H1 (cell line): Measurements from ENCODE around the gene ASB13. TPM values are rescaled to one million over a fixed set of nuclear protein-coding genes. Genes with fewer than 3 reads are reported as not detected.

Experiments used
- CTCF ChIA-PET: fragments of 300-600 bp; sonication (Branson Sonifier 250); formaldehyde crosslinking; loops from one replicate; lab custom pipeline; 2021; ENCODE audit not compliant: partially characterized antibody; lab: Charles Lee
- POLR2A ChIA-PET: fragments of 300-600 bp; sonication (Branson Sonifier 250); formaldehyde crosslinking; loops from one replicate; lab custom pipeline; 2021; ENCODE audit warnings: inconsistent platforms; ENCODE audit not compliant: partially characterized antibody; lab: Charles Lee
- DNase-seq, 2 experiments: peaks; one replicate each; pipeline versions ENCODE4 v3.0.0 to v3.0.0-alpha.2; 2010 to 2022; ENCODE audit warnings: low spot score in 2 of 2, low read depth in 1 of 2, mixed read lengths in 1 of 2
- FAIRE-seq: peaks from 2 replicates; lab custom pipeline; 2011; peaks lifted over from hg19 to GRCh38; lab: Jason Lieb, UNC
- H2AFZ ChIP-seq: 2 replicates; pipeline ENCODE4 v1.8.1; 2012; ENCODE audit warnings: low read length, inconsistent platforms
- H2AK5ac ChIP-seq: 2 replicates; pipeline ENCODE4 v1.6.1; 2013; ENCODE audit warnings: low read depth, low read length
- H2BK120ac ChIP-seq: replicated peaks from 2 replicates; pipeline ENCODE3; 2013; ENCODE audit warnings: low read depth, low read length, inconsistent platforms
- H2BK12ac ChIP-seq: 2 replicates; pipeline ENCODE4 v1.6.1; 2013; ENCODE audit warnings: low read depth, low read length
- H2BK15ac ChIP-seq: 2 replicates; pipeline ENCODE4 v1.6.1; 2013; ENCODE audit warnings: low read length
- H2BK20ac ChIP-seq: 2 replicates; pipeline ENCODE4 v1.6.1; 2013; ENCODE audit warnings: low read length
- H2BK5ac ChIP-seq: 2 replicates; pipeline ENCODE4 v1.6.1; 2013; ENCODE audit warnings: low read depth, low read length
- H3K14ac ChIP-seq: 2 replicates; pipeline ENCODE4 v1.6.1; 2013; ENCODE audit warnings: inconsistent platforms; ENCODE audit not compliant: insufficient read length
- H3K18ac ChIP-seq: 2 replicates; pipeline ENCODE4 v1.6.1; 2013; ENCODE audit warnings: low read length; ENCODE audit errors: extremely low read depth
- H3K23ac ChIP-seq: 2 replicates; pipeline ENCODE4 v1.6.1; 2013; ENCODE audit warnings: inconsistent platforms; ENCODE audit not compliant: insufficient read length
- H3K23me2 ChIP-seq: 2 replicates; pipeline ENCODE4 v1.6.1; 2013; ENCODE audit warnings: low read depth, low read length
- H3K27ac ChIP-seq: 2 replicates; pipeline ENCODE4 v1.6.1; 2011; ENCODE audit warnings: low read depth, low read length, inconsistent platforms
- H3K27me3 ChIP-seq, 4 experiments: replicated peaks in 1 of 4; 1 replicate in 1 of 4; 2 replicates in 3 of 4; pipeline versions ENCODE4 v1.6.1 to v1.8.1; 2011 to 2013; ENCODE audit warnings: low read length in 3 of 4, mild to moderate bottlenecking in 3 of 4, inconsistent platforms in 2 of 4, mixed read lengths in 2 of 4, moderate library complexity in 1 of 4; ENCODE audit not compliant: control insufficient read depth in 3 of 4, insufficient read depth in 3 of 4; ENCODE audit errors: extremely low read depth in 1 of 4
- H3K36me3 ChIP-seq, 4 experiments: 2 replicates each; pipeline versions ENCODE4 v1.6.1 to v1.8.1; 2011 to 2013; ENCODE audit warnings: mild to moderate bottlenecking in 4 of 4, low read length in 3 of 4, moderate library complexity in 2 of 4, control low read depth in 1 of 4, inconsistent platforms in 1 of 4; ENCODE audit not compliant: insufficient read depth in 4 of 4, control insufficient read depth in 2 of 4
- H3K4ac ChIP-seq: replicated peaks from 2 replicates; pipeline ENCODE3; 2013; ENCODE audit warnings: low read length, low read depth, mixed read lengths, inconsistent platforms; ENCODE audit not compliant: insufficient read length
- H3K4me1 ChIP-seq, 4 experiments: replicated peaks in 1 of 4; 1 replicate in 1 of 4; 2 replicates in 3 of 4; pipeline versions ENCODE4 v1.6.1 to v1.8.1; 2011 to 2013; ENCODE audit warnings: low read length in 3 of 4, inconsistent platforms in 2 of 4, mixed read lengths in 1 of 4; ENCODE audit not compliant: insufficient read depth in 4 of 4, control insufficient read depth in 3 of 4
- H3K4me2 ChIP-seq, 2 experiments: 2 replicates each; pipeline versions ENCODE4 v1.6.1 to v1.8.1; 2011 to 2013; ENCODE audit warnings: low read depth in 2 of 2, low read length in 2 of 2, control low read depth in 1 of 2, inconsistent platforms in 1 of 2, mild to moderate bottlenecking in 1 of 2; ENCODE audit not compliant: insufficient read depth in 1 of 2
- H3K4me3 ChIP-seq, 4 experiments: fragments of 200-600, 300-600 bp in 1 of 4; sonication (generic), shearing (Covaris generic), sonication (Bioruptor Twin) in 1 of 4; 2 replicates each; pipeline versions ENCODE4 v1.5.1 to v1.8.1; 2011 to 2016; ENCODE audit warnings: low read length in 4 of 4, low read depth in 3 of 4, control low read depth in 2 of 4, inconsistent platforms in 2 of 4, mild to moderate bottlenecking in 2 of 4, mixed read lengths in 1 of 4, moderate library complexity in 1 of 4; ENCODE audit not compliant: insufficient read depth in 2 of 4; ENCODE audit errors: extremely low read depth in 1 of 4
- H3K56ac ChIP-seq: replicated peaks from 2 replicates; pipeline ENCODE3; 2013; ENCODE audit warnings: low read depth, mild to moderate bottlenecking, mixed read lengths, low read length, inconsistent platforms; ENCODE audit not compliant: insufficient read length
- H3K79me1 ChIP-seq: 2 replicates; pipeline ENCODE4 v1.6.1; 2013; ENCODE audit warnings: low read depth, low read length, control low read depth
- H3K79me2 ChIP-seq, 2 experiments: 2 replicates each; pipeline versions ENCODE4 v1.6.1 to v1.8.1; 2012 to 2013; ENCODE audit warnings: low read length in 2 of 2, mild to moderate bottlenecking in 2 of 2, inconsistent platforms in 1 of 2; ENCODE audit not compliant: insufficient read depth in 2 of 2, control insufficient read depth in 1 of 2
- H3K9ac ChIP-seq, 4 experiments: replicated peaks in 1 of 4; 1 replicate in 1 of 4; 2 replicates in 3 of 4; pipeline versions ENCODE4 v1.6.1 to v1.8.1; 2011 to 2013; ENCODE audit warnings: low read depth in 3 of 4, low read length in 3 of 4, control low read depth in 2 of 4, mild to moderate bottlenecking in 2 of 4, moderate library complexity in 2 of 4, inconsistent platforms in 1 of 4; ENCODE audit errors: extremely low read depth in 1 of 4
- H3K9me3 ChIP-seq, 2 experiments: 2 replicates each; pipeline versions ENCODE4 v1.6.1 to v1.8.1; 2012 to 2013; ENCODE audit warnings: mild to moderate bottlenecking in 2 of 2, moderate library complexity in 2 of 2, control low read depth in 1 of 2, inconsistent platforms in 1 of 2, low read depth in 1 of 2, low read length in 1 of 2, mixed read lengths in 1 of 2; ENCODE audit not compliant: insufficient read depth in 2 of 2
- H4K20me1 ChIP-seq, 2 experiments: replicated peaks in 1 of 2; 2 replicates each; pipeline versions ENCODE3 to v1.8.1; 2011 to 2013; ENCODE audit warnings: inconsistent platforms in 2 of 2, low read length in 2 of 2, mild to moderate bottlenecking in 1 of 2; ENCODE audit not compliant: insufficient read depth in 2 of 2, control insufficient read depth in 1 of 2
- H4K5ac ChIP-seq: 2 replicates; pipeline ENCODE4 v1.6.1; 2013; ENCODE audit warnings: low read length, low read depth, mixed read lengths, inconsistent platforms; ENCODE audit not compliant: insufficient read length
- H4K8ac ChIP-seq: 2 replicates; pipeline ENCODE4 v1.8.0; 2013; ENCODE audit warnings: mild to moderate bottlenecking, moderate library complexity, low read length, inconsistent platforms; ENCODE audit not compliant: insufficient read depth; ENCODE audit errors: extremely low read depth
- H4K91ac ChIP-seq: replicated peaks from 2 replicates; pipeline ENCODE3; 2013; ENCODE audit warnings: low read length, mixed read lengths, inconsistent platforms; ENCODE audit not compliant: insufficient read length
- BCL11A ChIP-seq, 2 experiments: IDR thresholded peaks; one replicate each; pipeline ENCODE4 v1.6.1; 2011; ENCODE audit warnings: low read depth in 2 of 2, low read length in 2 of 2, mild to moderate bottlenecking in 2 of 2
- CREB1 ChIP-seq: IDR thresholded peaks from 2 replicates; pipeline ENCODE4 v1.6.1; 2012; ENCODE audit warnings: inconsistent platforms
- JUND ChIP-seq: IDR thresholded peaks from 2 replicates; pipeline ENCODE4 v1.6.1; 2011; ENCODE audit warnings: mild to moderate bottlenecking, improper control_type of control experiment, low read length
- RBBP5 ChIP-seq: IDR thresholded peaks from 2 replicates; pipeline ENCODE4 v1.7.1; 2012; ENCODE audit warnings: low read depth, mild to moderate bottlenecking, inconsistent platforms, low read length, moderate library complexity, borderline replicate concordance
- RFX5 ChIP-seq: IDR thresholded peaks from 2 replicates; pipeline ENCODE4 v1.6.1; 2011; ENCODE audit warnings: low read depth, low read length, improper control_type of control experiment, borderline replicate concordance
- RNF2 ChIP-seq: fragments of 200-900, 300-1000 bp; sonication (generic); IDR thresholded peaks from 2 replicates; pipeline ENCODE4 v1.7.1; 2016; ENCODE audit warnings: borderline replicate concordance, low read depth, mild to moderate bottlenecking, antibody characterized with exemption, low read length; ENCODE audit not compliant: poor library complexity, severe bottlenecking; ENCODE audit errors: missing control alignments
- SP2 ChIP-seq: IDR thresholded peaks from 2 replicates; pipeline ENCODE4 v1.6.1; 2012; ENCODE audit warnings: mild to moderate bottlenecking, low read length, inconsistent platforms
- TAF1 ChIP-seq: IDR thresholded peaks from 2 replicates; pipeline ENCODE4 v1.6.1; 2011; ENCODE audit warnings: mild to moderate bottlenecking, low read depth, low read length
- TAF7 ChIP-seq: optimal IDR thresholded peaks from 2 replicates; pipeline ENCODE3; 2011; ENCODE audit warnings: low read depth, mild to moderate bottlenecking, inconsistent platforms, low read length, moderate library complexity, borderline replicate concordance
- WGBS, 2 experiments: shearing (Covaris generic) in 1 of 2; methylation state at CpG; one replicate each; pipeline versions ENCODE4 v1.1.6 to v1.1.7; 2013 to 2015; ENCODE audit warnings: low lambda C conversion rate in 2 of 2, mixed read lengths in 2 of 2, inconsistent platforms in 1 of 2, low coverage in 1 of 2, missing lambda C conversion rate in 1 of 2; ENCODE audit not compliant: insufficient replicate concordance in 2 of 2, insufficient coverage in 1 of 2, insufficient read length in 1 of 2; ENCODE audit errors: extremely low coverage in 1 of 2, missing lambda C conversion rate in 1 of 2; 5-methylcytosine and 5-hydroxymethylcytosine counted together
- polyA plus RNA-seq, 7 experiments: library from polyadenylated mRNA; depleted of rRNA in 3 of 7; stranded (reverse) in 5 of 7; unstranded in 2 of 7; fragments of >200 nt in 5 of 7; fragments of 200-250 nt in 2 of 7; gene quantifications; 1 replicate in 5 of 7; 2 replicates in 1 of 7; 4 replicates in 1 of 7; pipeline versions ENCODE4 v1.2.1 to v1.2.3, GENCODE V29; 2011 to 2013; ENCODE audit warnings: missing spikeins in 2 of 7, mixed read lengths in 2 of 7
- total RNA-seq: library from RNA; stranded (reverse); fragmentation: NEBNext Ultra II Directional; extraction: Animal tissue kit (Norgen Biotek cat#: 25700); gene quantifications from 2 replicates; pipeline ENCODE4 v1.2.1, GENCODE V29; 2021

ASB13 gene
- total and polyA plus RNA-seq, 2 of the 8 experiments (the other 6 are each of a cell fraction or from before 2014, with no cell fraction given), result 12.3 to 20.2 TPM

GRCh38 chr10:5644930-5645329 is 21.5 kb downstream of the ASB13 start:
- no peaks in the 10 kb centered on the region for H3K27me3 ChIP-seq
- no peaks in the 10 kb centered on the region for H3K23me2 ChIP-seq
- H2AFZ ChIP-seq, result no peak overlapping the region
- no peak overlapping the region for H3K9ac ChIP-seq
- H2BK12ac ChIP-seq, result no peak overlapping the region
- H3K4ac ChIP-seq, result no peak overlapping the region
- peaks cover 0 to 22% (median 9%) of the 10 kb centered on the region in 4 experiments; a peak in 5 of 8 replicates for H3K36me3 ChIP-seq
- no peaks in the 10 kb centered on the region; a peak in 1 of 7 replicates for H3K4me1 ChIP-seq
- peaks cover 3% of the 10 kb centered on the region; the same call in 1 of the 2 replicates for H3K79me1 ChIP-seq
- H2BK20ac ChIP-seq, result no peak overlapping the region
- FAIRE-seq (no peak), DNase-seq (no peak)
- H3K4me3 ChIP-seq, result no peak overlapping the region
- no peak overlapping the region for H4K5ac ChIP-seq
- no peak overlapping the region for H3K27ac ChIP-seq
- WGBS, 2 experiments, result 96% methylated on average over 6 of the region's 6 CpGs; no CpG with 5 or more reads in 1 of the 2 experiments
- no peak overlapping the region for H2AK5ac ChIP-seq
- H4K20me1 ChIP-seq, result no peaks in the 10 kb centered on the region
- CTCF ChIA-PET, result interaction anchor here (2.9 to 5.2 kb wide), 2 partner anchors 14 to 22 kb away, joined by 8 to 41 read pairs; no protein-coding TSS in a partner anchor
- no peak overlapping the region for H3K56ac ChIP-seq
- H3K23ac ChIP-seq, result no peak overlapping the region
- no peak overlapping the region for H2BK120ac ChIP-seq
- H3K4me2 ChIP-seq, result no peak overlapping the region
- no peak overlapping the region for H3K18ac ChIP-seq
- H3K14ac ChIP-seq, result no peak overlapping the region
- no peaks in the 10 kb centered on the region for H3K79me2 ChIP-seq
- no peak overlapping the region for H2BK5ac ChIP-seq
- no peak for TF ChIP-seq BCL11A (IDR thresholded peaks at IDR 0.05; ENCODE audit: low read depth in 2 of 2, low read length in 2 of 2)
- no peak for TF ChIP-seq CREB1
- no peak for TF ChIP-seq RFX5
- no peak for TF ChIP-seq JUND
- no peak for TF ChIP-seq TAF7
- no peak for TF ChIP-seq TAF1
- no peak for TF ChIP-seq SP2
- TF ChIP-seq RNF2, result no peak
- no peak for TF ChIP-seq RBBP5
- H2BK15ac ChIP-seq, result no peak overlapping the region
- POLR2A ChIA-PET, result no interaction called here
- H4K91ac ChIP-seq, result no peak overlapping the region
- H4K8ac ChIP-seq, result no peak overlapping the region
- no peaks in the 10 kb centered on the region for H3K9me3 ChIP-seq
